Hepatocyte (in vitro differentiated cells): ENCODE data around the gene ANKRD35.

ENCODE experiments used
- CTCF ChIP-seq: fragments of 200-600 bp; sonication (generic); IDR thresholded peaks from 2 replicates; pipeline ENCODE4 v1.5.1; 2016; ENCODE audit warnings: antibody characterized with exemption, mild to moderate bottlenecking; ENCODE audit not compliant: poor library complexity
- EZH2 ChIP-seq: fragments of 200-600 bp; sonication (generic); IDR thresholded peaks from 2 replicates; pipeline ENCODE4 v1.6.1; 2016; ENCODE audit warnings: antibody characterized with exemption, mild to moderate bottlenecking, borderline replicate concordance
- EZH2phosphoT487 ChIP-seq: fragments of 200-600 bp; sonication (generic); IDR thresholded peaks from one replicate; pipeline ENCODE4 v1.6.1; 2018; ENCODE audit warnings: antibody characterized with exemption, mild to moderate bottlenecking, low read depth, moderate library complexity; ENCODE audit not compliant: unreplicated experiment, severe bottlenecking

DNA sequence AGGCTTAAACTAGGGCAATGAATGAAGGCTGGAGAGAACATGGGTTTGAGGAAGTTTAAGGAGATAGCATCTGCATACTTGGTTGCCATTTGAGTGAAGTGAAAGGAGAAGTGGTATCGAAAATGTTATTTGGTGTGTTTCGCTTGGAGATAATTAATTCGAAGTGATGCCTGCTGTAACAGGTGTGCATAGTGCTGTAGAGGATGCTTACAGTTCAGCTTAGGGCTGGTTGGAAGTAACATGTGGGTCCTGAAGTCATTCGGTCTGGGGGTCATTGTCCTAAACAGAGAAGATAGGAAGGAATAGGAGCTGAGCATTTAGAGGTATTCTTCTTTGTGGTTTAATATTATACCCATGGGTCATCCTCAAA is 40.5 kb downstream of the ANKRD35 start:
- TF ChIP-seq CTCF: no peak
- no peak for TF ChIP-seq EZH2phosphoT487
- TF ChIP-seq EZH2: no peak
